Measurements from ENCODE around the gene CHRNB4. TPM values are rescaled to one million over a fixed set of nuclear protein-coding genes. Genes with fewer than 3 reads are reported as not detected.

The CHRNB4 gene
- total RNA-seq, 2 donors from 2014 or later = 0.22 to 0.70 TPM

DNA sequence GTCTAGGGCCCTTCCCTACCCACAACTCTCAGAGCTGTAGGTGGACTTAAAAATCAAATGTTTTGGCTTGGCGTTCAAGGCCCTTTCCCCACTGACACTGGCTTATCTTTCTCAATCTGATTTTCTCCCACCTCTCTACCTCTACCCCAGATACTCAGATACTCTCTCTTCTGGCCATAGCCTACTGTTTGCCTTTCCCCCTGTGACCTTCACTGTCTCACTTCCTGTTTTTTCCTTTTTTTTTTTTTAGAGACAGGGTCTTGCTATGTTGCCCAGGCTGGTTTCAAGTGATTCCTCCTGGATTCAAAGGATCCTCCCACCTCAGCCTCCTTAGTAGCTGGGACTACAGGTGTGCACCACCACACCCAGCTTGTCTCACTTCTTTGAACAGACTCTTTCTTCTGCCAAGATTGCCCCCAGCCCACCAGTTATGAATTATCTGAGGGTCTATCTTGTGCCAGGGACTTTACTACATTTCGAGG lies 4.6 kb downstream of the CHRNB4 start:
- Histone ChIP-seq H3K36me3 (ENCODE audit: control insufficient read depth, insufficient read depth, low read length) (no peaks in the 10 kb centered on the region), H3K27me3 (ENCODE audit: control insufficient read depth, insufficient read depth, low read length, poor library complexity, severe bottlenecking) (peaks cover 11% of the 10 kb centered on the region), H3K9me3 (ENCODE audit: control insufficient read depth, low read length) (peaks cover 9% of the 10 kb centered on the region), H3K4me3 (ENCODE audit: low read length) (no peak overlapping the region), H3K9ac (ENCODE audit: extremely low read depth, low read length, poor library complexity, severe bottlenecking) (no peak overlapping the region), H3K4me1 (ENCODE audit: control insufficient read depth, insufficient read depth, low read length) (no peaks in the 10 kb centered on the region), H3K27ac (ENCODE audit: low read depth, low read length) (no peak overlapping the region)
- H3K36me3 Mint-ChIP-seq (ENCODE audit: low read depth) = peaks cover 4% of the 10 kb centered on the region
- H3K4me3 Mint-ChIP-seq = no peak overlapping the region
- H3K4me1 Mint-ChIP-seq = no peaks in the 10 kb centered on the region
- peaks cover 15% of the 10 kb centered on the region for H3K9me3 Mint-ChIP-seq
- TF ChIP-seq, protein P1, sequence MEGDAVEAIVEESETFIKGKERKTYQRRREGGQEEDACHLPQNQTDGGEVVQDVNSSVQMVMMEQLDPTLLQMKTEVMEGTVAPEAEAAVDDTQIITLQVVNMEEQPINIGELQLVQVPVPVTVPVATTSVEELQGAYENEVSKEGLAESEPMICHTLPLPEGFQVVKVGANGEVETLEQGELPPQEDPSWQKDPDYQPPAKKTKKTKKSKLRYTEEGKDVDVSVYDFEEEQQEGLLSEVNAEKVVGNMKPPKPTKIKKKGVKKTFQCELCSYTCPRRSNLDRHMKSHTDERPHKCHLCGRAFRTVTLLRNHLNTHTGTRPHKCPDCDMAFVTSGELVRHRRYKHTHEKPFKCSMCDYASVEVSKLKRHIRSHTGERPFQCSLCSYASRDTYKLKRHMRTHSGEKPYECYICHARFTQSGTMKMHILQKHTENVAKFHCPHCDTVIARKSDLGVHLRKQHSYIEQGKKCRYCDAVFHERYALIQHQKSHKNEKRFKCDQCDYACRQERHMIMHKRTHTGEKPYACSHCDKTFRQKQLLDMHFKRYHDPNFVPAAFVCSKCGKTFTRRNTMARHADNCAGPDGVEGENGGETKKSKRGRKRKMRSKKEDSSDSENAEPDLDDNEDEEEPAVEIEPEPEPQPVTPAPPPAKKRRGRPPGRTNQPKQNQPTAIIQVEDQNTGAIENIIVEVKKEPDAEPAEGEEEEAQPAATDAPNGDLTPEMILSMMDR (conservative IDR thresholded peaks at IDR 0.05) = no peak
- no peak for DNase-seq
- WGBS, 2 experiments (ENCODE audit: insufficient coverage in 1 of 2, insufficient read length in 1 of 2) = 80 to 94% methylated on average over 2 of the region's 2 CpGs
- peaks cover 7% of the 10 kb centered on the region for H3K27me3 Mint-ChIP-seq (ENCODE audit: insufficient read depth)
- H3K27ac Mint-ChIP-seq = no peak overlapping the region

DNA sequence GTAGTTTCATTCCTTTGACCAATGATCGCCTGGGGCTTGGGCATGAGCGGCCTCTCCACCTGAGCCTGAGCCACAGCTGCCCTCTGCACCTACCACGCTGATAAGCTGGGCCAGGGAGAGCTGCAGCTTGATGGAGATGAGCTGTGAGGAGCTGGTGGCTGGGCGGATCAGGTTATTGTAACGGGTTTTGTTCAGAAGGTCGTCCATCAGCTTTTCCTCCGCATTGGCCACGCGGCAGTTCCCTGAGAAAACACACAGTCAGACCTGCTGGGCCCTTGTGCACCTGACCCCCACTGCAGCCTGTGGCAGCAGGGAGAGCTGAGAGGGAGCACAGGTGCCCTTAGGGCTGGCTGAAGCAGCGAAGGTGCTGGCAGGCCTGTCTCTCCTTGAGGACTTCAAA lies 5.7 kb downstream of the CHRNB4 start:
- peaks cover 9% of the 10 kb centered on the region for H3K9me3 ChIP-seq (ENCODE audit: control insufficient read depth, low read length)

DNA sequence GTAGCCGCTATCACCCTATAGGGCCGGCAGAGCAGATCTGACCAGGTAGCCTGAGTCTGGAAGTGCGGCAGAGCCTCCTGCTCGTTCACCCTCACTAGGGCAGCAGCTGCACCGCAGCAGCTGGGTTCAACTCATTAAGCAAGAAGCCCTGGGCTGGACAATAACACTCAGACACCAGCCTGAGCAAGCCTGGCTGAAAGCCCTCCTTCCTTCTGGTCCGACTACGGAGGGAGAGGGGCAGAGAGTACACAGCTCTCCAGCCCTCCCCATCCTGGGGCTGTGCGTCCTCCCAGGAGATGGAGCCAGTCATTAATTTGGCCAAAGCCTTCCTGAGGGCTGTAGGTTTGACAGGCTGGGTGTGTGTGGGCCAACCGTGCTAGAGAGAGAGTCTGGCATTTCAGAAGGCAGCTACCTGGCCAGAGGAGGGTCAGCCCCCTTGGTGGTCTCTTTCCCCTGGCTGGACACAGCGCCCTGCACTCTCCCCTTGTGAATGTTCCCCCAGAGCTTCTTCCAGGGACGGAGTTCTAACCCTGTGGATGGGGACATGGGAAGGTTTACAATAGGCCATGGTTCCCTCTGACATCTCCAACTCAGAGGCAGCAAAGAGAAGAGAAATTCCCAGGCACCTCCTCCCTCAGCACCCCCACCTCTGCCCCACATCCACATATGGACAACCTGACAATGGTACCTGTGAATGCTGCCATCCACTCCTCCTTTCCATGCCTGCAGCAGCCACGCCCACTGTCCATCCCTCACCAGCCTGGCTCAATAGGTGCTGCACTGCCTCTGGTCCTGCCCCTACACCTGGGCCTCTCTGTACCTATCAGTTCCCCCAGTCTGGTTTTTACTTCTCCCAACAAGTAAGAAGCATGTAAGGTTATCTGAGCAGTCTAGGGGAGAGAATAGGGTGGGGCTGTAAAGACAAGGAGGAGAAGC lies 6.5 kb downstream of the CHRNB4 start:
- Histone ChIP-seq H3K4me3 (ENCODE audit: low read length) (no peak overlapping the region), H3K9me3 (ENCODE audit: control insufficient read depth, low read length) (peaks cover 9% of the 10 kb centered on the region), H3K36me3 (ENCODE audit: control insufficient read depth, insufficient read depth, low read length) (no peaks in the 10 kb centered on the region), H3K9ac (ENCODE audit: extremely low read depth, low read length, poor library complexity, severe bottlenecking) (no peak overlapping the region), H3K27ac (ENCODE audit: low read depth, low read length) (no peak overlapping the region), H3K4me1 (ENCODE audit: control insufficient read depth, insufficient read depth, low read length) (no peaks in the 10 kb centered on the region), H3K27me3 (ENCODE audit: control insufficient read depth, insufficient read depth, low read length, poor library complexity, severe bottlenecking) (no peaks in the 10 kb centered on the region)
- no peak overlapping the region for H3K4me3 Mint-ChIP-seq
- peaks cover 15% of the 10 kb centered on the region for H3K9me3 Mint-ChIP-seq
- H3K27me3 Mint-ChIP-seq (ENCODE audit: insufficient read depth) = peaks cover 2% of the 10 kb centered on the region
- H3K27ac Mint-ChIP-seq = no peak overlapping the region
- TF ChIP-seq, protein P1 (conservative IDR thresholded peaks at IDR 0.05) = no peak
- no peak for DNase-seq
- H3K4me1 Mint-ChIP-seq = no peaks in the 10 kb centered on the region
- WGBS, 2 experiments (ENCODE audit: insufficient coverage in 1 of 2, insufficient read length in 1 of 2) = 90% methylated on average over 6 to 12 of the region's 12 CpGs
- peaks cover 4% of the 10 kb centered on the region for H3K36me3 Mint-ChIP-seq (ENCODE audit: low read depth)

More for the DNA sequence above, 5.7 kb downstream of the CHRNB4 start:
- Mint-ChIP-seq H3K4me3 (no peak overlapping the region), H3K27me3 (ENCODE audit: insufficient read depth) (peaks cover 4% of the 10 kb centered on the region), H3K27ac (no peak overlapping the region), H3K36me3 (ENCODE audit: low read depth) (peaks cover 4% of the 10 kb centered on the region), H3K4me1 (no peaks in the 10 kb centered on the region), H3K9me3 (peaks cover 15% of the 10 kb centered on the region)
- no peak overlapping the region for H3K9ac ChIP-seq (ENCODE audit: extremely low read depth, low read length, poor library complexity, severe bottlenecking)
- WGBS, 2 experiments (ENCODE audit: insufficient coverage in 1 of 2, insufficient read length in 1 of 2) = 91 to 95% methylated on average over 10 of the region's 10 CpGs
- DNase-seq = no peak
- no peak overlapping the region for H3K27ac ChIP-seq (ENCODE audit: low read depth, low read length)
- TF ChIP-seq, protein P1 (conservative IDR thresholded peaks at IDR 0.05) = no peak
- H3K4me3 ChIP-seq (ENCODE audit: low read length) = no peak overlapping the region
- H3K27me3 ChIP-seq (ENCODE audit: control insufficient read depth, insufficient read depth, low read length, poor library complexity, severe bottlenecking) = peaks cover 8% of the 10 kb centered on the region
- no peaks in the 10 kb centered on the region for H3K4me1 ChIP-seq (ENCODE audit: control insufficient read depth, insufficient read depth, low read length)
- no peaks in the 10 kb centered on the region for H3K36me3 ChIP-seq (ENCODE audit: control insufficient read depth, insufficient read depth, low read length)

All from endodermal cell (in vitro differentiated cells).